Effector CD8-positive, alpha-beta T cell (primary cell): Measurements from ENCODE around the gene DET1.
"Not testable (repeated sequence)": the region's sequence is repeated elsewhere in the genome, so short reads cannot be mapped to it uniquely, and the experiment has no call there.

Source experiments
- DNase-seq: peaks from one replicate; lab custom pipeline; 2025; lab: John Stamatoyannopoulos, UW

The DET1 gene

DNA sequence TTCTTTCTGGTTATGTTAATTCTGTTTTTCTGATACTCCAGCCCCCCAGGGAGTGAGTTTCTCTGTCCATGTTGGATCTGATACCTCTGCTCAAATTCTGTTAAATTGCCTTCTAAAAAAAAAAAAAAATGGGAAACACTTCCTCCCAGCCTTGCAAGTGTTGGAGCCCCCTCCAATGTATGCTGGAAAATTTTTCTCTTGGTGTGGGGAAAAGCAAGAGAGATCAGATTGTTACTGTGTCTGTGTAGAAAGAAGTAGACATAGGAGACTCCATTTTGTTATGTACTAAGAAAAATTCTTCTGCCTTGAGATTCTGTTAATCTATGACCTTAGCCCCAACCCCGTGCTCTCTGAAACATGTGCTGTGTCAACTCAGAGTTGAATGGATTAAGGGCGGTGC is 6.1 kb downstream of the DET1 start:
- not testable (repeated sequence) for DNase-seq

GRCh38 chr15:88539441-88539840 is 7.0 kb downstream of the DET1 start:
- no peak for DNase-seq

DNA sequence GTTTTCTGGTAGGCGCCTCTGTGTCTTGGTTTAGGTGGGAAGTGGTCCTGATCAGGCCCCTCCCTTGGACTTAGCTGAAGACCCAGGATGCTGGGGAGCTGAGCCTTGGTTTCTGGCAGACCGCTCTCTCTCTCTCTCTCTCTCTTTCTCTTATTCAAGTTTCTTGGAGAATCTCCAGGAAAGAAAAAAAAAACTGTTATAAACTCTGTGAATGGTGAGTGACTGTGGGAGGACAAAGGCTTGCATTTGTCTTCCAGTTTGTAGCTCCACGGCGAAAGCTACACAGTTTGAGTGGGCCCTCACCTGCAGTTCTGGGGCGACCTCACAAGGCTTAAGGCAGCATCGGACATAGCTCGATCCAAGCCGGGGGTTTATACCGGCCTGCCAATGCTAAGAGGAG is 7.5 kb downstream of the DET1 start:
- DNase-seq = no peak

- DNase-seq = no peak
These were observed 8.7 kb downstream of the DET1 start for GRCh38 chr15:88537591-88538317.

DNA sequence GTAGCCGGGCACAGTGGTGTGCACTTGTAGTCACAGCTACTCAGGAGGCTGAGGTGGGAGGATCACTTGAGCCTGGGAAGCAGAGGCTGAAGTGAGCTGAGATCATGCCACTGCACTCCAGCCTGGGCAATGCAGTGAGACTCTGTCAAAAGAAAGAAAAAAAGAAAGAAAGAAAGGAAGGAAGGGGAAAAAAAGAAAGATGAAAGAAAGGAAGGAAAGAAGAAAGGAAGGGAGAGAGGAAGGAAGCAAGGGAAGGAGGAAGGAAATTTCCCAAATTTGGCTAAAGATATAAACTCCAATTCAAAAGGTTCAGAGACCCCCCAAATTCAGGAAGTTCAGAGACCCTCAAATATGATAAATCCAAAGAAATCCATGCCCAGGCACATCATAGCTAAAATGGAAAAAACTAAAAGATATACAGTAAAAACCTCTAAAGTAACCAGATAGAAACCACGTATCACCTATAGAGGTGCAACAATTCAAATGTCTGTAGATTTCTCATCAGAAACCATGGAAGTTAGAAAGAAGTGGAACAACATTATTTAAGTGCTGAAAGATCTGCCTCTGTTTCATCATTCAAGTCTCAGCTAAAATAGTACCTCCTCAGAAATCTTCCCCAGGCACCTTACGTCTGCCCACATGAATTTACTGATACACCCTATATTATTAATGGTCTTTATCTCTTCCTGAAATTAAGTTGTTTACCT is 10.7 kb downstream of the DET1 start:
- DNase-seq = no peak

DNA sequence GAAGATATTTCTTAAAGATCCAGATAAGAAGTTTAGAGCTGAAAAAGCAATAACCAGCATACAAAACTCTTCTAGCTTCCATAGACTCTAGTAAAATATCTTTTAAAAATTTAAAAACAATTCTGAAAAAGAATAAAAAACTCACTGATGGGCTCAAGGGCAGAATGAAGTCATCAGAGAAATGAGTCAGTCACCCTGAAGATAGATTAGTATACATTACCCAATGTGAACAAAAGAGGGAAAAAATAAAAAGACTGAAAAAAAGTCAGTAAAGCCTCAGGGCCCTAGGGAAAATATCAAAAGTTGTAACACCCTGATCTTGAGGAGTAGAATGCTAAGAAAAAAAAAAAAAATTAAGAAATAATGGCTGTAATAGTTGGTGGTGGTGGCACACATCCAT is 11.4 kb downstream of the DET1 start:
- DNase-seq = no peak

GRCh38 chr15:88533376-88533775 is 13.1 kb downstream of the DET1 start:
- DNase-seq = no peak

- no peak for DNase-seq
These were observed 17.4 kb downstream of the DET1 start for GRCh38 chr15:88529021-88529630.

DNA sequence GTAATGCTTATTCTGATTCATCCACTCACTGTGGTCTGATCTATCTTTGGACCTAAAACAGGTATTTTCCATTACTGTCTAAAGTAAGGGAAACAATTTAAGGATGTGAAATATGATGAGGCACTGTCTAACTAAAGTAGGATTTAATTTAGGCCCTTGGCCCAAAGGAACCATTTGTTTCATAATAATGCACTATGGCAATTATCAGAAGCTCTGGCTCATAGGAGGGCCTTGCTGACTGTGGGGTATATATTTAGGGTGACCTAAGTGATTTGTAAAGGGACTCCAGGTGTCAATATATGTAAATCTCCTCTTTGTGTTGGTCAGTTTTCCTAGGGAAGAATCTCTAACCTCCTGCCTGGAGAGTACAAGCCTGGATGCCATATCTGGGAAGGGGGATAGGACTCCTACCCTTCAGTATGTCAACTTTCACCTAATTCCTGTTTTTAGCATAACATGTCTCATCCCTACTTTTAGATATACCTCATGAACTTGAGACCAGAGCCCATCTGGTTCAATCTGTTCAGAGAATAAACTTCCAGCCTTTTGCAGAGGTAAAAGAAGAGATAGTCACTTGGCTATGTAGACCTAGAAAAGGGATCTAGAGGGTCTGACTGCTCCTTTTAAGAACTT is 20.1 kb downstream of the DET1 start:
- DNase-seq = no peak

- DNase-seq = no peak
These were observed 21.1 kb downstream of the DET1 start for GRCh38 chr15:88525418-88525817.

DNA sequence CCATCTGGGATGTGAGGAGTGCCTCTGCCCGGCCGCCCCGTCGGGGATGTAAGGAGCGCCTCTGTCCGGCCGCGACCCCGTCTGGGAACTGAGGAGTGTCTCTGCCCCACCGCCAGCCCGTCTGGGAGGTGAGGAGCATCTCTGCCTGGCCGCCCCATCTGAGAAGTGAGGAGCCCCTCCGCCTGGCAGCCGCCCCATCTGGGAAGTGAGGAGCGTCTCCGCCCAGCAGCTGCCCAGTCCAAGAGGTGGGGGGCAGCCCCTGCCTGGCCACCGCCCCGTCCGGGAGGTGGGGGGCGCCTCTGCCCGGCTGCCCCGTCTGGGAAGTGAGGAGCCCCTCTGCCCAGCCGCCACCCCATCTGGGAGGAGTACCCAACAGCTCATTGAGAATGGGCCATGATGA is 22.4 kb downstream of the DET1 start:
- not testable (repeated sequence) for DNase-seq

DNA sequence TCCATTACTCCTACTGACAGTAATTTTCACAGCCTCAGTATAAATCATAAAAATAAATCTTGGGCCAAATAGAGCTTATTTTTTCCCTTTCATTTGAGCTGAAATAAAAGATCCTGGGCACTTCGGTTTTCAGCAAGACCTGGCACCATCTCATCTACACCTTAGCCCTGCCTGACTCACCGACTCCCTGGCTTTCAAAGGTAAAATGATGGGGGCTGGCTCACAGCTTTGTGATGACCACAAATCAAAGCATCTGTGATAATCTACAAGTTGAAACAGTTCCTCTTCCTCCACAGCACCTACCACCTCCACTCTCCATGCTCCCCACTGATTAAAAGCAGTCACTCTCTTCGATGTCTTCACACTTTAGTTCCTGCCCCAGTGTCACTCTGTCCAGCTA is 27.6 kb downstream of the DET1 start:
- no peak for DNase-seq

DNA sequence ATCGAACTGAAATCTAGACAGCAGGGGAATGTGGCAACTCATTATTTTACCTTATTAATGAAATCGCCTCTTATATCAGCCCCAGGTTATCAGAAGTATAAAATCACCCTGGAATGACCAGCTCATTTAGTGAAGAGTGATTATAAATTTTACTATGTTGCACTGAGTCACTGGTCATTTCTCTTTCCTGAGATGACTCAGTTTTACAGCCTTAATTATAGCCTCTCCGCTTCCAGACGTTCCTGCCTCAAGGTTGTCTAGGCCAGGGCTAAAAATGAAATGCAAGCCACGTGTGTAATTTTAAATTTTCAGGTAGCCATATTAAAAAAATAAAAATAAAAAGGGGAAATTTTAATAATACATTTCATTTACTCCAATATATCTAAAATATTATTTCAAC is 33.3 kb downstream of the DET1 start:
- no peak for DNase-seq

DNA sequence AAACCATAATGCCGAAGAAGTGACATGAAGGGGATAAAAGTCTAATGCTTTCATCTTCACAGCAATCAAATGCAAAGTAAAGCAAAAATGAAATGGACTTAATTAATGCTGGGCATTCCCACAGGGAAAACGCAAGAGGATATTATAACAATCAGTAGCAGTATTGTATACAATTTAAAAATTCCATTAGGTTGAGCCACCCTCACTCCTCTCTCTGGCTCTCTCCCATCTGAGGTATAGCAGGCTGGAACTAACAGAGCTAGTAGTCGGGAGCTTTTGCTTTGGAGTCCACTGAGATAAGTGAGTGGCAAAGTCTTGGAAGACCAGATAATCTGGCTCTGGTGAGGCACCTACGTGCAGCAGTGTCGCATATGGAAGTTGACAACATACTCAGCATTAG is 33.9 kb downstream of the DET1 start:
- no peak for DNase-seq

- no peak for DNase-seq
These were observed 34.4 kb downstream of the DET1 start for GRCh38 chr15:88512078-88512477.

GRCh38 chr15:88511161-88511560 is 35.3 kb downstream of the DET1 start:
- DNase-seq = no peak

DNA sequence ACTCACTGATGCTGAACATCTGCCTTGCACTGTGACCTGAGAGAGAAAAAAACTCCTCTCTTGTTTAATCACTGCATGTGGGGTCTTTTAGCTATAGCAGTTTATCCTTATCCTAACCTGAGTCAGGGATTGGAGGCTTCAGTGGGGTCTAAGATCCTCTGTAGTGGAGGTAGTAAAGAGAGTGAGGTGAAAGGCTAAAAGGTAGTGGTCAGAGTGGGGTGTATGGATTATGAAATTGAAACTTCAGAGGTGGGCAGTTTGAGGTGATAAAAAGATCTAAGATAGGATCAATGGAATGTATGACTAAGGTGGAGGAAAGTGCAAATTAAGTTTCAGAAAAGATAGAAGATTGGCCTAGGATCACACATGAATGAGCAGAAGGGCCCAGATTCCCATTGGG is 36.5 kb downstream of the DET1 start:
- DNase-seq = no peak

DNA sequence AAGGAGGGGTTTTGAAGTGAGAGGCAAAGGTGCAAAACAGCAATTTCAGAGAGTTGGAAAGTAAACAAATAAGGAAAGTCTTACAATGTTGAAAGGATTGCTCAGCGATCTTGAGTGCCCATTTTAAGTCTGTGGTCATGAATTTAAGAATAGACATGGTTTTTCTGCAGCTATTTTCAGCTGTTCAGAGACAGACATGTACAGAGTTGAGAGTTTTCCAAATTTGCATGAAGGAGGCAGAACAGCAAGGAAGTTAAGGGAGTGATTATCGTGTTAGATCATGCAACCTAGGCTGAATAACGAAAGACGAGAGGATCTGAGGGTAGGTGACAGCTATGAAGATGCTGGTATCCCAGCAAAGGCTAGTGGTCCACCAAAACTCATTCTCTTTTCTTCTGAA is 37.2 kb downstream of the DET1 start:
- DNase-seq = no peak

- no peak for DNase-seq
These were observed 39.9 kb downstream of the DET1 start for GRCh38 chr15:88506628-88507027.

DNA sequence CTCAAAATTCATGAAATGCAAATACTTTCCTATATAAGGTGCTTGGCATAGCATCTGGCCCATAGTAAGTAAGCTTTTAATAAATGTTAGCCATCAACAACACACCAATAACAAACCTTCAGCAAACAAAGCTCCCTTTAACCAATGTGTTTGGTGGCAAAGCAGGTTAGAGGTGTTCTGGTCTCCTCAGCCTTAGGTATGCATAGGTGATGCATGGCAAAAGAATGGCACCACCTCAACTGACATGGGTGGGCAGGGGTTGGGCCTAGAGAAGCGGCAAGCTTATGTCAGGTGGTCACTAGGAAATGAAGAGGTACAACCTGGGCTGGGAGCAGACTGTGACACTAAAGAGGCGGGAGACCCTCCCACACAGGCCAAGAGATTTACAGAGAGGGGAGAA is 40.8 kb downstream of the DET1 start:
- no peak for DNase-seq

DNA sequence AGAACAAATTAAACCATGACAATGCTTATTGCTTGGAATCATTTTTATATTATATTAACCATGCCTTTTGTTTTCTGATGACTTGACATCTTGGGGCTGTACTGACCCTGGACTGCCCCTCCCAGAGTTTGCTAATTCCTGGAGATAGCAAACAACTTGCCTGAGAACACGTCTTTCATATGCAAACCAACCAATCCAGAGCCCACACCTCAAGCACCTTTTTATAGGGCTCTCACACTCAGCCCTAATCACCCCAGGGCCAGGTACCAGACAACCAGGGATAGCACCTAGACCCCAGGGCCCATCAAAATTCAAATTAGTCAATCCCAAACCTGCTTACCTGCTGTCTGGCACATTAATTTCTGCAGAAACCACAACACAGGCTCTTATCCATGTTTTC is 42.0 kb downstream of the DET1 start:
- DNase-seq = no peak

- DNase-seq = no peak
These were observed 47.5 kb downstream of the DET1 start for GRCh38 chr15:88498996-88499395.
